HuH-7 (cell line): ENCODE measurements around the gene VWA8.

ENCODE experiments used
- DNase-seq: peaks from one replicate; pipeline ENCODE4 v3.0.0; 2011; ENCODE audit warnings: low spot score

Gene VWA8

GRCh38 chr13:41614671-41615527 lies 346.0 kb downstream of the VWA8 start:
- DNase-seq, result no peak

GRCh38 chr13:41613984-41614661 lies 346.8 kb downstream of the VWA8 start:
- no peak for DNase-seq

- DNase-seq, result no peak
Measured at GRCh38 chr13:41613471-41613870, 347.4 kb downstream of the VWA8 start.

- no peak for DNase-seq
Measured at GRCh38 chr13:41611385-41611784, 349.5 kb downstream of the VWA8 start.

GRCh38 chr13:41610404-41610803 lies 350.5 kb downstream of the VWA8 start:
- no peak for DNase-seq

GRCh38 chr13:41609828-41610227 lies 351.1 kb downstream of the VWA8 start:
- DNase-seq, result no peak

- no peak for DNase-seq
Measured at GRCh38 chr13:41608839-41609177, 352.1 kb downstream of the VWA8 start.

GRCh38 chr13:41608111-41608838 lies 352.6 kb downstream of the VWA8 start:
- DNase-seq, result no peak

- DNase-seq, result peak; percentile 30
Measured at GRCh38 chr13:41606646-41607045, 354.3 kb downstream of the VWA8 start.

GRCh38 chr13:41605319-41606285 lies 355.3 kb downstream of the VWA8 start:
- DNase-seq, result no peak

GRCh38 chr13:41603917-41604316 lies 357.0 kb downstream of the VWA8 start:
- DNase-seq, result no peak

- no peak for DNase-seq
Measured at GRCh38 chr13:41601718-41602445, 359.0 kb downstream of the VWA8 start.

GRCh38 chr13:41599619-41600018 lies 361.3 kb downstream of the VWA8 start:
- no peak for DNase-seq

- no peak for DNase-seq
Measured at GRCh38 chr13:41597348-41598041, 363.4 kb downstream of the VWA8 start.

GRCh38 chr13:41596190-41596589 lies 364.7 kb downstream of the VWA8 start:
- DNase-seq, result no peak

- no peak for DNase-seq
Measured at GRCh38 chr13:41595298-41595697, 365.6 kb downstream of the VWA8 start.

- DNase-seq, result no peak
Measured at GRCh38 chr13:41590643-41591042, 370.3 kb downstream of the VWA8 start.

GRCh38 chr13:41590122-41590521 lies 370.8 kb downstream of the VWA8 start:
- no peak for DNase-seq

GRCh38 chr13:41589434-41589833 lies 371.5 kb downstream of the VWA8 start:
- DNase-seq, result no peak

- no peak for DNase-seq
Measured at GRCh38 chr13:41588899-41589298, 372.0 kb downstream of the VWA8 start.
